Kasumi-1 (cell line): ENCODE results near the gene NCBP1.
A peak's percentile ranks its signal among the peaks of the same experiment; 100 is the strongest.
"Not testable (repeated sequence)": the region's sequence is repeated elsewhere in the genome, so short reads cannot be mapped to it uniquely, and the experiment has no call there.

Experiments used
- DNase-seq, 2 experiments: peaks; one replicate each; lab custom pipeline; 2025; lab: John Stamatoyannopoulos, UW

The NCBP1 gene

DNA sequence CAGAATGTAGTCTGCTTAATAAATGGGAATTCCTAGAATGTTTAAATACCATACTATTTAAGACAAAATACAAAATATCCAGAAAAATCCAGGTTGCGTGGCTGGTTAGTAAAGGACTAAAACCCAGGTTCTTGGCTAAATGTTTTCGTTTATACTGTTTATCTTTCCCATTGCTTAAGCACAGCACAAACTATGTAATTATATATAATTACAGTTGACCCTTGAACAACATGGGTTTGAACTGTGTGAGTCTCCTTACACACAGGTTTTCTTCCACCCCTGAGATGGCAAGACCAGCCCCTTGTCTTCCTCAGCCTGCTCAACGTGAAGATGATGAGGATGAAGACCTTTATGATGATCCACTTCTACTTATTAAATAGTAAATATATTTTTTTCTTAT is 38.8 kb downstream of the NCBP1 start:
- no peak for DNase-seq

- DNase-seq, result no peak
Observed at GRCh38 chr9:97673922-97674321, 40.3 kb downstream of the NCBP1 start.

GRCh38 chr9:97675655-97676054 is 42.0 kb downstream of the NCBP1 start:
- no peak for DNase-seq

DNA sequence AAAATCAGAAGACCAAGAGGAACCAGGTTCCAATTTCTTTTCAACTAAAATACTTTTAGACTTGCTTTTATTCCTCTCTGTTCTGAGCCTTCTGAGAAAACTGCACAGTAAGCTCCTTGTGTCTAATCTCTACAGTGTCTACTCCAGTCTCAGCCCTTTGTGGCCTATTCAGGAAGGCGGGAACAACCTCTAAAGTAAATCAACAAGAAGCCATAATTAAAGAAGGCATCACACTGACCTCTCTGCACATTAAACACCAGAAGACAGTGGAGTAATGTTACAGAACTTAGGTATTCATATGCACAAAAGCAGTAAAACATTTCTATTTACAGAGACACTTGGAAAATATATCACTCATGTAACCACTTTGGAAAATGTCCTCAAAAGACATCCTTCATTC is 48.6 kb downstream of the NCBP1 start:
- DNase-seq, result no peak

DNA sequence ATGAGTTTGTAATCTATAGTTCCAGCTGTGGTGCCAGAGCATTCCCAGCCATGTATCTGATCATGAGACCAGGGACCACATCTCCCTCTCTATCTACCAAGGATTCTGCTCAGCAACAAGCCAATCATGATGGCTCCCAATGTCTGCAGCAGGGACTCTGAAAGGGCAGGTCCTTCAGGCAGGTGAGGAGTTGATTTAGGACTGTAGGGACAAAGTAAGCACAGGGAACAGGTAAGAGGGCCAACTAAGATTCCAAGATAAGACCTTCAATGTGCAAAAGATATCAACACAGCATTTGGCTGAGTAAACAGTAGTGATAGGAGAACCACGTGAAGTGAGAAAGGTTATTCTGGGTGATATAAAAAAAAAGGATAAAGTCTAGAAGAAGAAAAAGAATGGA is 55.0 kb downstream of the NCBP1 start:
- DNase-seq, result no peak

DNA sequence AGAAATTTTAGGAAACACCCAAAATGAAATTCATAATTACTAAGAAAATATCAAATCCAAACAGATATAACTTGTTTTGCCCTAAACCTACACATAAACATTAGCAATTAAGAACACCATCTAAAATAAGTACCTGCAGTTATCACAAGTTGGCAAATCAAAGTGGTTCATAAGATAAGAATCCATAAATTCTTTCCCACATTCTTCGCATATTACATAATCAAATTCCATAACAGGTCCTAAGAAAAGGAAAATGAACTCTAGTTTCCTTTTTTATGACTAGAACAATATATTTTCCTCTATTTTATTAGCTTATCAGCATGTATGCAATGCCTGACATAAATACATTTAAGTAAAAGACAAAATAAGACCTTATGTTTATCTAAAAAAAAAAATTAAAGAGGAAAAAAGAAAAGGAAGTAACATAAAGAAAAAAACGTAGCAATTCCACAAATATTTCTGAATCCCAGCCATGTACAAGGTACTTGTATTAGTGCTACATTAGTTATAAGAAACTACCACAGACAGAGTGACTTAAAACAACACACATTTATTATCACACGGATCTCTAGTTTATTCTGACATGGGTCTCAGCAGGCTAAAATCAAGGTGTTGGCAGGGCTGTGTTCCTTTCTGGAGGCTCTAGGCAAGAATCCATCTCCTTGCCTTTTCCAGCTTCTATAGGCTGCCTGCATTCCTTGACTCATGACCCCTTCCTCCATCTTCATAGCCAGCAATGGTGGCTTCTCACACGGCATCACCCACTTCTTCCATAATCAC is 56.0 kb downstream of the NCBP1 start:
- no peak for DNase-seq

DNA sequence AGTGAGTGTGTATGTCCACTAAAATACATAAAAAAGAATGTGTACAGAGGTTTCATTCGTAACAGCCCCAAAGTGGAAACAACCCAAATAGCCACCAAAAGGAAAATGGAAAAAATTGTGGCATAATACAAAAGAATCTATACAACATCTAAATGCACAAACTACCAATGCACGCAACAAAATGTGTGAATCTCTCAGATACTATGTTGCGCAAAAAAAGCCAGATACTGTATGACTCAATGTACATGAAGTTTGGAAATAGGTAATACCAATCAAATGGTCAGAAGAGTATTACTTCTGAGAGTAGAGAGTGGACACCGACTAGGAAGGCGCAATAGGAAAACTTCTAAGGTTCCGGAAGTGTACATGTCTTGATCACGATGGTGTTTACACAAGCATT is 61.1 kb downstream of the NCBP1 start:
- DNase-seq, result no peak

GRCh38 chr9:97695390-97695789 is 61.8 kb downstream of the NCBP1 start:
- no peak for DNase-seq

DNA sequence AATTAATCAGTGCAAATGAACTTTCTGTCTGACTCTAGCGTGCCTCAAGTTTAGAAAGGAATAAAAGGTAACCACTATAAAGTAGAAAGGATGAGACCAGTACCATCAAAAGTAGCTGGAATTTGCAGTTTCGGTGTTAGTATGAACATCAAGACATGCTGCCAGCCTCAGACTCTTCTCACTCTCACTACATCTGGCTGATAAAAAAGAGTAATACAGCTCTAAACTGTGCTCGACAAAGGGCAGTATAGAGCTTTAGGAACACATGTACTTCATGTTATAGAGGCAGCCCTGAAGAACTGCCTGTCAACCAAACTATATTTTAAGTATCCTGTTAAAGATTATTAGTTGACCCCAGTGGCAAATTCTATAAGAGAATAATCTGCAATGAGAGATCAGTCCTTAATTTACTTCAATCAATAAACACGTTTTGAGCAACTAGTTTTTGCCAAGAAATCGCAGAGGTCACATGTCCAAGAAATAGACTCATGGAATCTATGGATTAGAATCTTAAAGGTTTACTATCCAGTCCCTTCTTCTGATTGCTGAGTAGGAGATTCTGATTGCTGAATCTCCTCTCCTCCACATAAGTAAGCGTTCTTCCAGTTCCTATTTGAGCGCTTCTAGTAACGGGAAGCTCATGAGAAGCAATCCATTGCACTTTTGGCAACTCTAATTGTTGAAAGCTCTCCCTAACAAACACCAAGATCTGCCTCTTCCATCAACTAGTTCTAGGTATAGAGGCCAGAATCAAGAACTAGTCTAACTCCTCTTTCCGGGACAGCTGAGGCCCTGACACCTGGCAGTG is 62.6 kb downstream of the NCBP1 start:
- DNase-seq, result peak; percentile 32 to 41

- DNase-seq, result peak; percentile 85 to 93
Observed at GRCh38 chr9:97696803-97697601, 63.4 kb downstream of the NCBP1 start, which contains the start of gene XPA. Gene XPA, minus strand, starts transcription at chr9:97697340. Its CDS starts 48 bp downstream, at chr9:97697292.

GRCh38 chr9:97697837-97698236 is 64.2 kb downstream of the NCBP1 start:
- no peak for DNase-seq

- DNase-seq, result no peak
Observed at GRCh38 chr9:97698865-97699264, 65.2 kb downstream of the NCBP1 start.

DNA sequence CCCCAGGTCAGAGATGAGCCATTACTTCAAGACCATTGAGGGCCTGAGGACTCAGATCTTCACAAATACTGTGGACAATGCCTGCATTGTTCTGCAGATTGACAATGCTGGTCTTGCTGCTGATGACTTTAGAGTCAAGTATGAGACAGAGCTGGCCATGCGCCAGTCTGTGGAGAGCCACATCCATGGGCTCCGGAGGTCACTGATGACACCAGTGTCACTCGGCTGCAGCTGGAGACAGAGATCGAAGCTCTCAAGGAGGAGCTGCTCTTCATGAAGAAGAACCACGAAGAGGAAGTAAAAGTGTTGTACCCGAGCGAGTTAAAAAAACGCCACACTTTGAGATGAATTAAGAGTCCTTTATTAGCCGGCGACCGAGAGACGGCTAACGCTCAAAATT is 65.7 kb downstream of the NCBP1 start:
- DNase-seq, result peak; percentile 26 to 37

GRCh38 chr9:97699824-97700223 is 66.2 kb downstream of the NCBP1 start:
- not testable (repeated sequence) for DNase-seq

- peak; percentile 78 to 82 for DNase-seq
Observed at GRCh38 chr9:97703437-97704344, 70.1 kb downstream of the NCBP1 start.

DNA sequence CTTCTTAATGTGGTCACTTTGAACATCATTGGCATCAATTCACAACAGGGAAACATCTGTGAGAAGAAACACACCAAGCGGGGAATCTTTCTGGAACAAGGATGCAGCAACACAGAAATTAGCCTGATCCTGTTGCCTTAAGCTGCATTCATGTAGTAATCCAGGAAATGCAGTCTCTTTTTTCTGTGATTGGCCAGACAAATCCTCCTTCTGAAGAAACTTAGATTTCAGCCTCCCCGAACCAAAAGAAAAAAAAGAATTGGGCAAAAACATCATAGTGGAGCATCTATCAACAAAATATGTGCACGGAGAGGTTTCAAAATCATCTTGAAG is 70.7 kb downstream of the NCBP1 start:
- DNase-seq, result no peak

- no peak for DNase-seq
Observed at GRCh38 chr9:97704851-97705250, 71.2 kb downstream of the NCBP1 start.

DNA sequence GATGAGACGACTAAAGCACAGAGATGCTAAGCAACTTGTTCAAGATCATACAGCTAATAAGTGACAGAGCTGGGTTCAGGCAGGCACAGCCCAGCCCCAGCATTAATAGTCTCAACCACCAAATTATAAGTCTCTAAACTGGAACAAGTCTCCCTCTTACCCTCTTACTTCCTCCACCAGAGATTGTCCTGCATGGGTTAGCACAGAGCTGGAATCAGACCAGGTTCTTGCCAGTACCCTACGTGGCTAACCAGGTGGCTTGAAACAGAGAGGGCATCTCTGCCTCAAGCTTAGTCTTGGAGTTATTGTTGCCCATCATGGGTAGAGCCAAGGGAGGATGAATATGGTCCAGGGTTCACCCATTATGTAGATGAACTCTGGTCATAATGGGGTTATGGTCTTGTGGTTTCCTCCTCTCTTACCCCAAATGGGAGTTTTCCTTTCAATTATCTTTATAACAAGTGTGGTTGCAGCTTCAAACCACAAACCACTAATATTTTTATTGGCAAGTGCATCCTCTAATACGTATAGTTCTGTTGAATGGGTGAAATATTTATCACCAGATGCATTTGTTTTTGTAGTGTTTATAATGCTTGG is 71.8 kb downstream of the NCBP1 start:
- no peak for DNase-seq

DNA sequence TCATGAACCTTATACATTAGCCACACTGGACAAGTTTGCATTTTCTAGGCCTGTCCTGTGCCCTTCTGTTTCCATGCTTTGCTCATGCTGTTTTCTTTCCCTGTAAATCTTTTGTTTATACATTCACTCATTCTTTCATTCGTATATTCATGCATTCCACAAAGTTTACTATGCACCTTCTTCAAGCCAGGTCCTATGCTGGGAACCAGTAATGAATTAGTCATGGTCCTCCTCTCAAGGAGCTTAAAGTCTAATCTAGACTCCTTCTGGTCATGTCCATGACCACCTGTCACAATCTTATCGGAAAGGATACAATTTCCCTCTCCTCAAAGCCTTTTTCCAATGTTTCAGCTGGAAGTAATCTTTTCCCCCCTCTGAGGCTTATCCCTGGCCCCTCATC is 72.6 kb downstream of the NCBP1 start:
- no peak for DNase-seq

- DNase-seq, result peak; percentile 74 to 81
Observed at GRCh38 chr9:97710356-97711222, 77.0 kb downstream of the NCBP1 start.
